Upper lobe of left lung (tissue), 4 donors: ENCODE data around the gene CACNA1D.

Source experiments
- CTCF ChIP-seq, 6 experiments: fragments of 450-650 bp in 4 of 6; fragments of 200-600 bp in 2 of 6; sonication (generic) in 2 of 6; IDR thresholded peaks; one replicate each; pipeline ENCODE4 v1.5.1; 2016 to 2019; ENCODE audit warnings: antibody characterized with exemption in 6 of 6
- EP300 ChIP-seq, 4 donors: sonication (generic); formaldehyde crosslinking; IDR thresholded peaks; one replicate each; pipeline ENCODE4 v1.5.1; 2017; ENCODE audit warnings: antibody characterized with exemption in 4 of 4, control low read depth in 2 of 4
- POLR2A ChIP-seq, 4 donors: fragments of 450-650 bp; IDR thresholded peaks; one replicate each; pipeline ENCODE4 v1.5.1; 2016 to 2017; ENCODE audit warnings: antibody characterized with exemption in 4 of 4, mild to moderate bottlenecking in 2 of 4
- POLR2AphosphoS5 ChIP-seq, 2 donors: sonication (generic); formaldehyde crosslinking; IDR thresholded peaks; one replicate each; pipeline ENCODE4 v1.5.1; 2017; ENCODE audit warnings: antibody characterized with exemption in 2 of 2

GRCh38 chr3:53617893-53618523 is 123.6 kb downstream of the CACNA1D start:
- TF ChIP-seq CTCF (IDR thresholded peaks at IDR 0.05) = no peak
- TF ChIP-seq EP300 (IDR thresholded peaks at IDR 0.05) = no peak
- TF ChIP-seq POLR2A (IDR thresholded peaks at IDR 0.05) = no peak
- no peak for TF ChIP-seq POLR2AphosphoS5 (IDR thresholded peaks at IDR 0.05)
